Measurements from ENCODE around the gene DNAH3. TPM values are rescaled to one million over a fixed set of nuclear protein-coding genes. Genes with fewer than 3 reads are reported as not detected.

DNAH3 gene
- total RNA-seq, 4 donors from 2014 or later, result 0.66 TPM; not detected in 3

DNA sequence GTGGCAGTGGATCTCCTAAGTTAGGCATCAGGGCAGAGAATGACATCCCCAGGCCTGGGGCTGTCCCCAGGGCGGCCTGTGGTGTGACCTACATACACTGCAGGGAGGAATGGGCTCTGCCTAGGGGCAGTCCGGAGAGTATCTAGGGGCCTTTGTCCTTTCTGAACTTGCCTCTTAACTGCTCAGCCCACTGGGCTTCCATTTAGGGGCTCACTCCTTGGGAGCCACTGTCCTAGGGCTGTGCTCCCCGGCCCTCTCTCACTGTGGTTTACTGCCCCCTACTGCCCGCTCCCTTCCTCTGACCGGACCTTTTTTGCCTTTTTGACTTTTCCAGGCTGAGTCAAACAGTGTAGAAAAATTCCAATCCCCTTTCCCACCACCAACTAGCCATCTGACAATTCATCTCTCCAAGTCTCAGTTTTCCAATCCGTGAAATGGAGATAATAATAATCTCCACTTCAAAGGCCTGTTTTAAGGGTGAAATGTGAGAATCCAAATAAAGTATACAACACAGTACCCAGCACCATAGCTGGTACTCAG is 66.8 kb downstream of the DNAH3 start:
- TF ChIP-seq, protein P1, sequence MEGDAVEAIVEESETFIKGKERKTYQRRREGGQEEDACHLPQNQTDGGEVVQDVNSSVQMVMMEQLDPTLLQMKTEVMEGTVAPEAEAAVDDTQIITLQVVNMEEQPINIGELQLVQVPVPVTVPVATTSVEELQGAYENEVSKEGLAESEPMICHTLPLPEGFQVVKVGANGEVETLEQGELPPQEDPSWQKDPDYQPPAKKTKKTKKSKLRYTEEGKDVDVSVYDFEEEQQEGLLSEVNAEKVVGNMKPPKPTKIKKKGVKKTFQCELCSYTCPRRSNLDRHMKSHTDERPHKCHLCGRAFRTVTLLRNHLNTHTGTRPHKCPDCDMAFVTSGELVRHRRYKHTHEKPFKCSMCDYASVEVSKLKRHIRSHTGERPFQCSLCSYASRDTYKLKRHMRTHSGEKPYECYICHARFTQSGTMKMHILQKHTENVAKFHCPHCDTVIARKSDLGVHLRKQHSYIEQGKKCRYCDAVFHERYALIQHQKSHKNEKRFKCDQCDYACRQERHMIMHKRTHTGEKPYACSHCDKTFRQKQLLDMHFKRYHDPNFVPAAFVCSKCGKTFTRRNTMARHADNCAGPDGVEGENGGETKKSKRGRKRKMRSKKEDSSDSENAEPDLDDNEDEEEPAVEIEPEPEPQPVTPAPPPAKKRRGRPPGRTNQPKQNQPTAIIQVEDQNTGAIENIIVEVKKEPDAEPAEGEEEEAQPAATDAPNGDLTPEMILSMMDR (IDR thresholded peaks at IDR 0.05; ENCODE audit: low read depth), result no peak

DNA sequence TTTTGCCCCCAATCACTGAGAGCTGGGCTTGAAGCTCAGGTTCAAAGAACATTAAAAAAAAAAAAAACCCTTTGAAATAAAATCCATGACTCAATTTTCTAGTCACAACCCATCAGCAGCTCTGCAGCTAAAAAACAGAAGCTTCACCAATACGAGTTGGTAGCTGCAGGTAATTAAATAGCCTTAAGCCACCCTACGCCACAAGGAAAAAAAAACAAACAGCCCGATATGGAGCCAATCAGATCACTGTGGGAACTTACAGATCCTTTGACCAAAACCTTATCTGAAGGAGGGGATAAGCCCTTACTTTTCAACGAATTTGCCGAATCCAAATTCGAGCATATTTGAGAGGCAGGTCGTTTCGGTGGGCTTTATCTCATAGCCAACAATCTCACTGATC is 69.3 kb downstream of the DNAH3 start:
- TF ChIP-seq, protein P1 (IDR thresholded peaks at IDR 0.05; ENCODE audit: low read depth), result no peak

DNA sequence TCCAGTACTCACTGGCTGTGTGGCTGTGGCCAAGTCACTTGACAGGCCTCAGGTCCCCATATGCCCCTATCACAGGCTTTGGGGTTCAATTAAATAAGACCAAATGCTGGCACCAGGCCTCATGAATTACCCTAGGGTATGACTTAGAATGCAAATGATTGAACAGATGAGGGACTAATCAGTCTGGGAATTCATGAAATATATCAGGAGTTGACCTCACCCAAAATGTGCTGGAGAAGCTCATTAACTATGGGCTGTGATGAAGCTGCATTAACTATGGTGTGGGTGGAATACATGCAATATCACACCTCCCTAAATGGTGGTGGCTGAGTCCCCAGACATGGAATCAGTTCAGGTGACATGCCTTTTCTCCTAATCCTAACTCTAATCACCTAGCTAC is 72.1 kb downstream of the DNAH3 start:
- TF ChIP-seq, protein P1 (IDR thresholded peaks at IDR 0.05; ENCODE audit: low read depth), result no peak

DNA sequence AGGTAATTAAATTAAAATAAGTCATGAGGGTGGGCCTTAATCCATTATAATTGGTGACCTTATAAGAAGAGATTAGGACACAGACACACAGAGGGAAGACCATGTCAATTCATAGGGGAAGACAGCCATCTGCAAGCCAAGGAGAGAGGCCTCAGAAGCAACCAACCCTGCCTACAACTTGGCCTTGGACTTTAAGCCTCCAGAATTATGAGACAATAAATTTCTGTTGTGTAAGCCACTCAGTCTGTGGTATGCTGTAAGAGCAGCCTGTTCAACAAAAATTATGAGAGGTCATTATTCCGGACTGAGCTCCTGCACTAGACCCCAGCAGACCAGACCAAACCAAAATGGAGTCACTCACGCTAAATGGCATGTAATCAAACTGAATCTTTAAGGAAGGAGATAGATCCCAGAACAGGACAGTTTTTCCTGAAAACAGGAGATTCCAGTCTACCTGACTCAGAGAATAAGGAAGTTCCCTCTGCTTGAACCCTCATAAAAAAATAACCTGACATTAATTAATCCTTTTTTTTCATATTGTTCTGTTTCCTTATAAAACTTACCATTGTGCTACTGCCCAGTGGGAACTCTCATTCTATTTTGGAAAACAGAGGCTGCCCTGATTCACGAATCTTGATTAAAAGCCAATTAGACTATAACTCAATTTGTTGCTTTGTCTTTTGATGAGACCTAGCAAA is 74.3 kb downstream of the DNAH3 start:
- TF ChIP-seq, protein P1 (IDR thresholded peaks at IDR 0.05; ENCODE audit: low read depth), result no peak

DNA sequence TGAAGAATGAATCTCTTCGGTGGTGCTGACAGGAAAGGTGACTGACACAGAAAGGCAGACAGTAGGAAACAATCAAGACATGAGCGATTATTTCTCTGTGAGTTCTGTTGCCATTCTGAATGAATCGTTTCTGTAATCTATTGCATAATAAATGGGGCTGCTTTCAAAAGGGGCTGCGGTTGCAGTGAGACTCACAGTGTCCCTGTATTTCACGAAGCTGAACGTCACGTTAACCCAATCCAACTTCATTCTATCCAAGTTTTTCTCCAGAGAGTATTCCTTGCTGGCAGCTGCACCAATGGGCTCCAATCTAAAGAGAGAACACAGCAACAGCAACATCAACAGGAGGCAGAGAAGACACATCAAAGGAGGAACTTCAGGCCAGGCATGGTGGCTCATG is 75.4 kb downstream of the DNAH3 start:
- TF ChIP-seq, protein P1 (IDR thresholded peaks at IDR 0.05; ENCODE audit: low read depth), result no peak

DNA sequence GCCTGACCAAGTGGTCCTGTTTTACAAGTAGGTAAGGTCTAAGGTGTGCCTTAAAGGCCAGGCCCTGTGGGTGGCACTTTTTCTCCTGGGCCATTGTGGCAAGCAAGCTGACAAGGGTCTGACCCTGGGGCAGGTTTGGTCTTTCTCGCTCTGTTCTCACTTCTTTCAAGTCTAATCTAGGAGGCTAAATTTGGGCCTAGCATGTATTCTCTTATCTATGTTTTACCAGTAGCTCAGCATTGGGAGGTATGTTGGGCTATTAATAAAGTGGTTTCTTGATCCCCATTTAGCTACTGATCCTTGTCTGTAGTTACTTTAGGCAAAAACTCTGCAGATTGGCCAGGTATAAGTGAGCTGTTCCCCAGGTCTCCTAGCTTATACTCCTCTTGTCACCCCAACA is 77.7 kb downstream of the DNAH3 start:
- TF ChIP-seq, protein P1 (IDR thresholded peaks at IDR 0.05; ENCODE audit: low read depth), result no peak

DNA sequence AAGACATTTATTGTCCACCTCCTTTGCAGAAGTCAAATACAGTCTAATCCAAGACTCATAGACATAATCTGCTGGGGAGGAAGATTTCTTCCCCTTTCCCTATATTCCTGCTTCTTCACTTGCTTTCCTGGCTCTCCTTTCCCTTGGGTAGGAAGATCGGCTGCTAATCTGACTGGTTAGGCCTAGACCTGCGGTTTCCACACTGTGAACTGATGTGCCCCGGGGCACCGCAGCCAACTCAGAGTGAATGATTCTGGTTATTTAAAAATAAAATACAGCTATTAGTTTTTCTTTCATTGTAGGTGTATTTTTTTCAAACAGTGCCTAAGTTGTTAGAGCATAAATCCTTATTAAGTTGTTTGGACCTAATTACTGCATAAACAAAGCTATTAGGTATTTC is 78.9 kb downstream of the DNAH3 start:
- TF ChIP-seq, protein P1 (IDR thresholded peaks at IDR 0.05; ENCODE audit: low read depth), result no peak
